ENCODE measurements around the gene UBE2O.

Gene UBE2O

GRCh38 chr17:76384222-76384986 lies 68.5 kb downstream of the UBE2O start, which contains the start of gene SPHK1:
Gene SPHK1 (plus strand): TSS chr17:76384609. CDS start chr17:76385645, 1,036 bp downstream.
- TF ChIP-seq ZNF274 (IDR thresholded peaks at IDR 0.05; ENCODE audit: low read depth, low read length) = no peak
- peak within 1 kb of the TSS; percentile 56; the same call in 1 of the 2 replicates for H3K4me3 ChIP-seq (ENCODE audit: low read length)

- H3K4me3 ChIP-seq (ENCODE audit: low read length) = peak overlapping the region; percentile 56; the same call in 1 of the 2 replicates
- no peak for TF ChIP-seq ZNF274 (IDR thresholded peaks at IDR 0.05; ENCODE audit: low read depth, low read length)
These were observed 69.3 kb downstream of the UBE2O start for GRCh38 chr17:76383546-76384221.

GRCh38 chr17:76382803-76383545 lies 70.0 kb downstream of the UBE2O start:
- no peak for TF ChIP-seq ZNF274 (IDR thresholded peaks at IDR 0.05; ENCODE audit: low read depth, low read length)
- peak overlapping the region; percentile 56; the same call in 1 of the 2 replicates for H3K4me3 ChIP-seq (ENCODE audit: low read length)

- no peak overlapping the region for H3K4me3 ChIP-seq (ENCODE audit: low read length)
- TF ChIP-seq ZNF274 (IDR thresholded peaks at IDR 0.05; ENCODE audit: low read depth, low read length) = no peak
These were observed 70.6 kb downstream of the UBE2O start for GRCh38 chr17:76382351-76382802.

GRCh38 chr17:76381633-76382350 lies 71.2 kb downstream of the UBE2O start:
- TF ChIP-seq ZNF274 (IDR thresholded peaks at IDR 0.05; ENCODE audit: low read depth, low read length) = no peak
- H3K4me3 ChIP-seq (ENCODE audit: low read length) = no peak overlapping the region

- H3K4me3 ChIP-seq (ENCODE audit: low read length) = no peak overlapping the region
- TF ChIP-seq ZNF274 (IDR thresholded peaks at IDR 0.05; ENCODE audit: low read depth, low read length) = no peak
These were observed 73.1 kb downstream of the UBE2O start for GRCh38 chr17:76379646-76380376.

- H3K4me3 ChIP-seq (ENCODE audit: low read length) = no peak overlapping the region
- no peak for TF ChIP-seq ZNF274 (IDR thresholded peaks at IDR 0.05; ENCODE audit: low read depth, low read length)
These were observed 73.7 kb downstream of the UBE2O start for GRCh38 chr17:76379275-76379641.

GRCh38 chr17:76378548-76379274 lies 74.2 kb downstream of the UBE2O start:
- H3K4me3 ChIP-seq (ENCODE audit: low read length) = no peak overlapping the region
- TF ChIP-seq ZNF274 (IDR thresholded peaks at IDR 0.05; ENCODE audit: low read depth, low read length) = no peak

- no peak for TF ChIP-seq ZNF274 (IDR thresholded peaks at IDR 0.05; ENCODE audit: low read depth, low read length)
- H3K4me3 ChIP-seq (ENCODE audit: low read length) = no peak overlapping the region
These were observed 76.4 kb downstream of the UBE2O start for GRCh38 chr17:76376318-76377133.

- H3K4me3 ChIP-seq (ENCODE audit: low read length) = no peak overlapping the region
- no peak for TF ChIP-seq ZNF274 (IDR thresholded peaks at IDR 0.05; ENCODE audit: low read depth, low read length)
These were observed 81.0 kb downstream of the UBE2O start for GRCh38 chr17:76371656-76372628.
